ENCODE data around the gene CPT1C.

Gene CPT1C

DNA sequence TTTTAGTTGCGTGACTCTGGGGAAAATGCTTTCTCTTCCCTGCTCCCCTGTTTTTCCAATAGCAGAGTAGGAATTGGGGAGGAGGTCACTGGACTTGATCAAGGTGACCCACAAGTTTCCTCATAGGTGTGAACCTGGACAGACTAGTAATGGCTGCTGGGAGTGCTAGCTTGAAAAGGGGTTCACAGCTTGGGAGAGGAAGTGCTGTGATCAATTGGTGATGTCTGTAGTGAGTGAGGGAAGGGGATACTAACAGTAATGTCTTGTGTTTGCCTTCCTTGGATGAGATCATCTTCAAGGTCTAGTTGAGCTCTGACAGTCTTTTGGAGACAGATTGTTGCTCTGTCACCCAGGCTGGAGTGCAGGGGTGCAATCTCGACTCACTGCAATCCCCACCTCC lies 23.4 kb upstream of the CPT1C start:
- Mint-ChIP-seq H3K36me3 (ENCODE audit: low read depth) (peaks cover 24% of the 10 kb centered on the region), H3K27me3 (ENCODE audit: low read depth) (no peaks in the 10 kb centered on the region), H3K9me3 (no peaks in the 10 kb centered on the region), H3K4me1 (ENCODE audit: low read depth) (peaks cover 47% of the 10 kb centered on the region), H3K27ac (peak overlapping the region; percentile 49), H3K4me3 (peak overlapping the region; percentile 97)

DNA sequence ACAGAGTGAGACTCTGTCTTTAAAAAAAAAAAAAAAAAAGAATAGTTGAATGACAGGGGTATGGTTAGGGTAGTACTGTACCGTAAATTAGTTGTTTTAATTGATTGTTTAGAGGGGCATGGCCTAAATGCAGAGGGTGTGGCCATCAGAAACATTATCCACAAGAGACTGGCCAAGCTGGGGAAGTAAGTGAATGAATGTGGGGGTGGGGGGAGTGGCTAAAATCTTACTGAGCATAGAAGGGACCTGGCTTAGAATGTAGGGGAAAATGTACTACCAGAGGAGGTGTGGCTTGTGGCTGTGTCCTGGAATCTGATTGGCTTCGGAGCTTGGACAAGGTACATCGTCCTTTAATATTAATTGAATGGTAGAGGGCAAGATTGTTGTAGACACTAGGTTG lies 21.4 kb upstream of the CPT1C start:
- no peak overlapping the region for H3K4me3 Mint-ChIP-seq
- peaks cover 34% of the 10 kb centered on the region for H3K4me1 Mint-ChIP-seq (ENCODE audit: low read depth)
- no peaks in the 10 kb centered on the region for H3K27me3 Mint-ChIP-seq (ENCODE audit: low read depth)
- no peak overlapping the region for H3K27ac Mint-ChIP-seq
- H3K36me3 Mint-ChIP-seq (ENCODE audit: low read depth): peaks cover 24% of the 10 kb centered on the region
- no peaks in the 10 kb centered on the region for H3K9me3 Mint-ChIP-seq

DNA sequence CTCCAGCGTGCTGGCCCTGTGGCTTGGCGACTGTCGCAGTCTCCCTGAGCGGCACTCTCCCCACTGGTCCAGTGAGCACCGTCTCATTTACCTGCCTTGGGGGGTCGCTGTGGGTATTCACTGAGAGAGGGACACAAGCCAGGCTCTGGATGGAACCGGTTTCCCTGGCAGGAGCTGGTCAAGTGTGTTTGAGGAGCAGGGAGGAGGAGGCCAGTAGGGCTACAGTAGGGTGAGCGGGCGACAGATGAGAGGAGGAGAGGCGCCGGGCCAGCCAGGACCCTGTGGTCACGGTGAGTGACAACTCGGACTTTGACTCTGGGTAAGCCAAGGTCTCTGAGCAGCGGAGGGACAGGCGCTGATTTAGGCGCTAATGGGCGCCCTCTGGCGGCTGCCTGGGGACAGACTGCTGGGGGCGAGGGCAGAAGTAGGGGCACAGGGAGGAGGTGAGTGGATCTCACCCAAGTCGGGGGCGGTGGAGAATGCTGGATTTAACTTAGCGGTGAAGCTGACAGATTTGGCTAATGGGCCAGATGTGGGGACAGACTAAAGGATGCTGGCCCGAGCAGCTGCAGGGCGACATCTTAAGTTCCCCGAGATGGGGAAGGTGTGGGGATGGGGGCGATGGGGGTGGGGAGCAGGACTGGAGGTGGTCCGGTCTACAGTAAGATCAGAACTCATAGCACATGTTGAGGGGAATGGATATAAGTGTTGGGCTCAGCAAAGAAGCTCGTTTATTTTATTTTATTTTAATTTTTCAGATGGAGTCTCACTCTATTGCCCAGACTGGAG lies 18.6 kb upstream of the CPT1C start:
- H3K9me3 Mint-ChIP-seq: no peaks in the 10 kb centered on the region
- H3K36me3 Mint-ChIP-seq (ENCODE audit: low read depth): peaks cover 19% of the 10 kb centered on the region
- peaks cover 19% of the 10 kb centered on the region for H3K4me1 Mint-ChIP-seq (ENCODE audit: low read depth)
- no peak overlapping the region for H3K4me3 Mint-ChIP-seq
- no peaks in the 10 kb centered on the region for H3K27me3 Mint-ChIP-seq (ENCODE audit: low read depth)
- H3K27ac Mint-ChIP-seq: peak overlapping the region; percentile 49

DNA sequence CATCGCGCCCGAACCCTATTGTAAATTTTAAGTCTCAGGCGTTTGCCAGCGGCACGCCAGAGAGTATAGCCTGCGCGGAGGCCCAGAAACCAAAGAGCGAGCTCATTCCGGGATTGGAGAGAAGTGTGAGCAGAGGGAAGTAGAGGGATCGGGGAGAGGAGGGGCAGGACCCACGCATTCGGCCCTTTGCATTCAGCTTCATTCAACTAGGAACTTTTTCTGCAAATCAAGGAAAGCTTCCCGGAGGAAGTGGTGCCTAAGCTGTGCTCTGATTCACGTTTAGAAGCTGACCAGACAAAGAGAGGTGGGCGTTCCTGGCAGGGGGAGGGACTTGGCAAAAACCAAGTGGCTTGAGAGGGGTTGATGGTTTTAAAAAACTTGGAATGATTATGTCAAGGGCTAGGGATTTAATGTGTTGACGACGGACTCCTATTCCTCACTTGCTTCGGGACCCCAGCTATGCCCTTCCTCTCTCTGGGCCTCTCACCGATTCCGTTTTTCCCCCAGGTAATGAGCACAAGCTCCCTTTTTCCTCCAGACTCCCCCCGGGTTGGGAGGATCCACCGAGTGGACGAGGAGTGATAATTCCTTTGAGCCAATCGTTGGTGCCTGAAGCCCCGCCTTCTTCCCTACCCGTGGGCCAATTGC lies 14.7 kb upstream of the CPT1C start:
- Mint-ChIP-seq H3K9me3 (no peaks in the 10 kb centered on the region), H3K27me3 (ENCODE audit: low read depth) (no peaks in the 10 kb centered on the region), H3K4me1 (ENCODE audit: low read depth) (peaks cover 27% of the 10 kb centered on the region), H3K36me3 (ENCODE audit: low read depth) (peaks cover 16% of the 10 kb centered on the region), H3K4me3 (peak overlapping the region; percentile 99), H3K27ac (peak overlapping the region; percentile 99)

DNA sequence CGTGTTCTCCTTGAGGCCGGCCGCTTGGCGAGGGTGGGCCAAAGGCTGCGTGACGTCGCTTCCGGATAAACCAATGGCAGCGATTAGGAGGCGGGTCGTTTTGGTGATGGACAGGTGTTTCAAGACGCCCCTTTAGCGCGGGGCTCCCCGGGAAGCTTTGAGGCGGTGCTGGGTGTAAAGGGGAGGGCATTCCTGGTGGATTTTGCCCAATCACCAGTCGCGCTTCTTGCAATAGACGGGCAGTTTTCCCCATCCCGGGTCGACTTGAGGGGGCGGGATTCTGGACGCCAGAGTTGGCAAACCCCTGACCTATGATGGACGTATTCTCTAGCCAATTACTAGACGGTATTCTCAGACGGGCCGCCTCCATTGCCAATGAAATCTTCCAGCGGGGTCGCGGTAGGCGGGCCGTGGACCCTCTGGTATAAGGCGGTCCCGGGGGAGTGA lies 14.1 kb upstream of the CPT1C start:
- peaks cover 27% of the 10 kb centered on the region for H3K4me1 Mint-ChIP-seq (ENCODE audit: low read depth)
- H3K4me3 Mint-ChIP-seq: peak overlapping the region; percentile 99
- no peaks in the 10 kb centered on the region for H3K9me3 Mint-ChIP-seq
- H3K36me3 Mint-ChIP-seq (ENCODE audit: low read depth): peaks cover 16% of the 10 kb centered on the region
- H3K27ac Mint-ChIP-seq: peak overlapping the region; percentile 99
- no peaks in the 10 kb centered on the region for H3K27me3 Mint-ChIP-seq (ENCODE audit: low read depth)

DNA sequence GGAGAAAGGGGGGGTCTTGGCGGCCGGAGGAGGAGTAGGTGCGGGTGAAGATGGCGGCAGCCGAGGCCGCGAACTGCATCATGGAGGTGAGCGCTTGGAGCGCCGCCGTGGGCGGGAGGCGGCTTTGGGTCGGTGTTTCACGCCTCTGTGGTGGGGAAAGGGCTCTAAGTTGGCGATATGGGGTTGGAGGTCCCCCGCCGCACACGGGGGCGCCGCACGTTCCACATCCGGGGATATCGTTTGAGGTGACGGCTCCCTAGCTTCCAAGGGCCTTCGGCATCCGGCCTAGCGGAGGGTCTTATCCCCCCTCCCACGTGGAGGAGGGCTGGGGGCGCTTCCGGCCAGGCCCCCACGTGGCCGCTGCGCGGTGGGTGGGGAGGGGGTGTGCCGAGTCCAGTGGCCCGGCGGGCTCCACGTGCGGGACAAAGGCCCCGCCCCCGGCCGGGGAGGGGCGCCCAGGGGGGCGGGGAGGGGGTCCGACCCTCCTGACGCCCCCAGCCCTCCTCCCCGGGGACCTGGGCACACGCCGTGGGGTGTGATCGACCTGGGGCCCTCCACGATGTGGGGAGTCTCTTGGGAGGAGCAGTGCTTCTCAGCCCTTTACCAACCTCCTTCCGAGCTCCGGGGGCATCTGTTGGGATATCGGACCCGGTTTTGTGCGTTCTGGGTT lies 13.6 kb upstream of the CPT1C start, which contains the start of gene PRMT1:
Gene PRMT1, plus strand, starts transcription at position 41 of the 670 bp plus-strand sequence. Its CDS starts 10 bp downstream, at position 51.
- H3K27ac Mint-ChIP-seq: peak within 1 kb of the TSS; percentile 99
- peaks cover 21% of the 10 kb centered on the region for H3K4me1 Mint-ChIP-seq (ENCODE audit: low read depth)
- peak within 1 kb of the TSS; percentile 99 for H3K4me3 Mint-ChIP-seq
- H3K27me3 Mint-ChIP-seq (ENCODE audit: low read depth): no peaks in the 10 kb centered on the region
- no peaks in the 10 kb centered on the region for H3K9me3 Mint-ChIP-seq
- peaks cover 13% of the 10 kb centered on the region for H3K36me3 Mint-ChIP-seq (ENCODE audit: low read depth)

DNA sequence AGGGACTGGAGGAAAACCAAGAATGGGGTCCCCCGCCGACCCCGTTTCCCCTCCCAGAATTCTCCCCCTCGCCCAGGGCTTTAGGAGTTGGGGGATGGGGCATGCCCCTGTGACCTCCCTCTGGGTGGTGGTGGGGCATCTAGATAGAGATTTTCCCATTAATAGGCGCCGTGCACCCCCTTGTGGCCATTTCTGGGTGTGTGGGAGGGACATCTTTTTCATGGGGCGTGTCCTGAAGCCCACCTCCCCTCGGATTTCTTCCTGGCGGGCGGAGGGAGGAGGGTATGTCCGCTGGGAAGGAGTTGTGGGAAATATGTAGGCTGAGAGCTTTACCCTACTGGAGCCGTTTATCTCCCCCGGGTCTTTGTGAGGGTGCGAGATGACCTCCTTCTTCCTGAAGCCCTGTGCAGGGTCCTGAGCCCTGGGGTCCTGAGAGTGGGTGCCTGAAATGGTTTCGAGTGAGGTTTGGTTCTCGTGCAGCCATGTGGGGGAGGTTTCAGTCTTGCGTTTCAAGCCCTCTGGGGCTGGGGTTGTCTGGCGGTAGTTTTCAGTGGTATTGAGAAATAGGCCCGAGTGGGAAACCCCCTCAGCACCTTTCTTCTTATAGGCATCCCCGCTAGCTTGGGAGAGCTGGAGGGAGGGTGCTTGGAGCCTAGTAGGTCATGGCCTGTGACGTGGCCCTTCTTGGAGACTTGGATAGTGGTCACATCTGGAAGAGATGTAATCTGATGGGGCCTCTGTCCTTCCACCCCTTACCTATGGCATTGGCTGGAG lies 12.8 kb upstream of the CPT1C start:
- H3K27ac Mint-ChIP-seq: peak overlapping the region; percentile 97
- H3K27me3 Mint-ChIP-seq (ENCODE audit: low read depth): no peaks in the 10 kb centered on the region
- H3K9me3 Mint-ChIP-seq: no peaks in the 10 kb centered on the region
- H3K36me3 Mint-ChIP-seq (ENCODE audit: low read depth): peaks cover 12% of the 10 kb centered on the region
- H3K4me3 Mint-ChIP-seq: peak overlapping the region; percentile 91
- H3K4me1 Mint-ChIP-seq (ENCODE audit: low read depth): peaks cover 23% of the 10 kb centered on the region

DNA sequence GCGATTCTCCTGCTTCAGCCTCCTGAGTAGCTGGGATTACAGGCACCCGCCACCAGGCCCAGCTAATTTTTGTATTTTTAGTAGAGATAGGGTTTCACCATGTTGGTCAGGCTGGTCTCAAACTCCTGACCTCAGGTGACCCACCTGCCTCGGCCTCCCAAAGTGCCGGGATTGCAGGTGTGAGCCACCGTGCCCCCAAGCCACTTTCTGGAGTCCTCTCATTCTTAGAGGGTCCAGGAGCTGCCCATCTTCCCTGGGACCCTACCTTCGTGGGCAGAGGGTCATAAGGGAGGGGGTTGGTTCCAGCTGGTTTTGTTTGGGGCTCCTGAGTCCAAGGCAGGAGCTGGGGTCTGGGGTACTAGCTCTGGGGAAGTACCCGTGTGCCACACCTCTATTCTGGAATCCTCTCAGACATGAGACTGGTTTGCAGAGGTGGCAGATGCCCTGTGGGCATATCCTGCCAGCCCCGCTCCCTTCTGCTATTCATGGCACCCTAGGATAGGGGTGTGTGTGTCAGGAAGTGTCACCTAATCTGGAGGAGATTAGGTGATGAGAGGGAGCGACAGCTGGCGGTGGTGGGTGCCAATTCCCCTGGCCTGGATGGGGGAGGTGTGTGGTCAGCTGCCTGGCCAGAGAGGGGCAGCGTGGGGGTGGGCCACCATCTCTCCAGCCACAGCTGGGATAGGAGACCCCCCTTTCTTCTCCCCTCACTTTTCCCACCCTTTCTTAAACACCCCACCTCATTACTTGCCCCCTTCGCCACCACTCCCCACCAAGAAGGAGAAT lies 11.7 kb upstream of the CPT1C start:
- H3K27me3 Mint-ChIP-seq (ENCODE audit: low read depth): no peaks in the 10 kb centered on the region
- H3K36me3 Mint-ChIP-seq (ENCODE audit: low read depth): peaks cover 10% of the 10 kb centered on the region
- H3K4me3 Mint-ChIP-seq: no peak overlapping the region
- H3K9me3 Mint-ChIP-seq: no peaks in the 10 kb centered on the region
- peaks cover 23% of the 10 kb centered on the region for H3K4me1 Mint-ChIP-seq (ENCODE audit: low read depth)
- H3K27ac Mint-ChIP-seq: no peak overlapping the region

DNA sequence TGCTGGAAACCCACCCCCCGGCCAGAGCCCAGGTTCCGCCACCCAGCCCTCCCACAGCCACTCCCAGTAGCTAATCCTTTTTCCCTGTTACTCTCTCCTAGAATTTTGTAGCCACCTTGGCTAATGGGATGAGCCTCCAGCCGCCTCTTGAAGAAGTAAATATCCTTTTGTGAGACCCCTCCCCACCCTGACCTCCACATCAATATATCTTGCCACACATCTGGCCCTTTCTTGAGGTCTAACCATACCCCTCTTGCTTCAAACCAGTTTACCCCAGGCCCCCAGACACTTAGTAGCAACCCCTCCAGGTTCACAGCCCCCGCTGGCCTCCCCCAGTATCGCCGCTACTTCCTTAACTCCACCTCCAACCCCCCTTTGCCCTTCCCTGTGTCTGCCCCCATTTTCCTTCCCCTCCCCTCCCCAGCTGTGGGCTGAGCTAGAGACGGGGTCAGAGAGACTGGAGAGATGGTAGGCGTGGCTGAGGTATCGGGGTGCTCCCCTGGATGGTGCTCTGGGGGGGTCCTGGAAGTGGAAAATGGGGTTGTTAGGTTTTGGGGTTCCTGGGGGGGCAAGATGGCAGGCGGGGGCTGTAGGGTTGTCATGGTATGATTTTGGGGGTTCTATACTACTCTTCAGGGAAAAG lies 11.0 kb upstream of the CPT1C start:
- Mint-ChIP-seq H3K36me3 (ENCODE audit: low read depth) (peaks cover 13% of the 10 kb centered on the region), H3K4me3 (peak overlapping the region; percentile 28), H3K4me1 (ENCODE audit: low read depth) (peaks cover 23% of the 10 kb centered on the region), H3K27me3 (ENCODE audit: low read depth) (no peaks in the 10 kb centered on the region), H3K27ac (peak overlapping the region; percentile 41), H3K9me3 (no peaks in the 10 kb centered on the region)

DNA sequence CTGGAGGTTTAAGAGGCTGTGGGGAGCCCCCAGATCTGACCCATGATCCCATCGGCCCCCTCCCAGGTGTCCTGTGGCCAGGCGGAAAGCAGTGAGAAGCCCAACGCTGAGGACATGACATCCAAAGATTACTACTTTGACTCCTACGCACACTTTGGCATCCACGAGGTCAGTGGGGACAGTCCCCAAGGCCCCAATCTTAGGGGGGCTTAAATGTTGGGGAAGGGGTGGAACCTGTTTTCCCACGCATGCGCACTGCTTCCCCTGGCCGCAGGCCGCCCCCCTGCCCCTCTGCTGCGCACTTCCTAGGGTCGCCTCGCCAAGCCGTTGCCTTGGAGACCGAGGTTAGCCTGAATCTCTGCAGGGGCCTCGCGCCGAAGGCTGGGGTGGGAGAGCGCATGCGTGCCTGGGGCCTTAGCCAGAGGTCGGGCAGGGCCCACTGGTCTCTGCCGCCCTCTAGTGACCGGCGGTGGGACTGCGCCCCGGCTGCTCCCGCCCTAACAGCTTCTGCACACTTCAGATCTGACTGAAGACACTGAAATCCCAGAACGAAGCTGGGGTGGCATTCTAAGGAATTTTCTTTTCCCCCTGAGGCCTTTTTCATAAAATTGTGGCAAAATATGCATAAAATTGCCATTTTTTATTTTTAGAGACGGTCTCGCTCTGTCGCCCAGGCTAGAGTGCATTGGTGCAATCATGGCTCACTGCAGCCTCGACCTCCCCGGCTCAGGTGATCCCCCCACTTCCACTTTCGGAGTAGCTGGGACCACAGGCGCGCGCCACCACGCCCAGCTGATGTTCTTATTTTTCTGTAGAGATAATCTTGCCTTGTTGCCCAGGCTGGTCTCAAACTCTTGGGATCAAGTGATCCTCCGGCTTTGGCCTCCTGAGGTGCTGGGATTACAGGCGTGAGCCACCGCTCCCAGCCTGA lies 10.2 kb upstream of the CPT1C start:
- no peaks in the 10 kb centered on the region for H3K9me3 Mint-ChIP-seq
- H3K4me3 Mint-ChIP-seq: no peak overlapping the region
- no peak overlapping the region for H3K27ac Mint-ChIP-seq
- H3K4me1 Mint-ChIP-seq (ENCODE audit: low read depth): peaks cover 23% of the 10 kb centered on the region
- H3K36me3 Mint-ChIP-seq (ENCODE audit: low read depth): peaks cover 17% of the 10 kb centered on the region
- H3K27me3 Mint-ChIP-seq (ENCODE audit: low read depth): no peaks in the 10 kb centered on the region

DNA sequence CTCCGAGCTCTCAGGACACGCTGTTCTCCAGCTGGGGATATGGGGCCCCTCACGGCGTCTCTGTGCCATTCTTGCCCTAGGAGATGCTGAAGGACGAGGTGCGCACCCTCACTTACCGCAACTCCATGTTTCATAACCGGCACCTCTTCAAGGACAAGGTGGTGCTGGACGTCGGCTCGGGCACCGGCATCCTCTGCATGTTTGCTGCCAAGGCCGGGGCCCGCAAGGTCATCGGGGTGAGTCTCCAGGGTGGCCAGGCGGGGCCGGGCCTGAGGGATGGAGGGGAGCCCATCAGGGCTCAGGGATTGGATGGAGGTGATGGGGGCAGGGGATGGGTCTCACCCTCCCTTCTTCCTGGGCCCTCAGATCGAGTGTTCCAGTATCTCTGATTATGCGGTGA lies 9.1 kb upstream of the CPT1C start:
- Mint-ChIP-seq H3K27me3 (ENCODE audit: low read depth) (no peaks in the 10 kb centered on the region), H3K9me3 (no peaks in the 10 kb centered on the region), H3K4me3 (no peak overlapping the region), H3K4me1 (ENCODE audit: low read depth) (peaks cover 21% of the 10 kb centered on the region), H3K27ac (no peak overlapping the region), H3K36me3 (ENCODE audit: low read depth) (peaks cover 19% of the 10 kb centered on the region)

DNA sequence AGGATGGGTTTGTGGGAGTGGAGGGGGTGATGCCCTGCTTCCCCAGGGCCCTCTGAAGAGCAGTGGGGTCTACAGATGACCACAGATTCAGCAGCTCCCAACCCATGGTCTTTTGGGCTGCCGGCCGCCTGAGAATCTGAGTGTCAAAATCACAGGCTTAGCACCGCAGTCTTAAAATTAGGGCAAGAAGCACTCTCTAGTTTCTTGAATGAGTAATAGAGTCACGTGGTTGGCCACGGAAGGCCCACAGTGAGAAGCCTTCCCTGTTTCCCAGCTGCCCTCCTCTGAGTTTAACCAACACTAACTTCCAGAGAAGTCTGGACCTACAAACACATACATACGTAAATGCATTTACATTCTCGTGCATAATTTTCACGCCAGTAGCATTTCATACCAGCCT lies 8.6 kb upstream of the CPT1C start:
- Mint-ChIP-seq H3K27me3 (ENCODE audit: low read depth) (no peaks in the 10 kb centered on the region), H3K27ac (no peak overlapping the region), H3K9me3 (no peaks in the 10 kb centered on the region), H3K4me3 (no peak overlapping the region), H3K4me1 (ENCODE audit: low read depth) (peaks cover 21% of the 10 kb centered on the region), H3K36me3 (ENCODE audit: low read depth) (peaks cover 19% of the 10 kb centered on the region)

Measured in T-helper 1 cell treated with Interleukin-12 subunit alpha and Interleukin-12 subunit beta and Interleukin-4 antibody, amounts not matched to agents 30 μg/mL and 1 μg/mL, for 36 hours (primary cell).